Skeletal muscle cell (primary cell): Measurements from ENCODE around the gene FAM124B.
"Not testable (repeated sequence)": the region's sequence is repeated elsewhere in the genome, so short reads cannot be mapped to it uniquely, and the experiment has no call there.

ENCODE experiments used
- DNase-seq: peaks from one replicate; pipeline ENCODE4 v3.0.0-alpha.2; 2010; ENCODE audit warnings: low read depth
- H3K4me3 ChIP-seq: 2 replicates; pipeline ENCODE4 v1.5.1; 2011; ENCODE audit warnings: low read depth, mild to moderate bottlenecking, control low read depth, low read length, moderate library complexity

Gene FAM124B

DNA sequence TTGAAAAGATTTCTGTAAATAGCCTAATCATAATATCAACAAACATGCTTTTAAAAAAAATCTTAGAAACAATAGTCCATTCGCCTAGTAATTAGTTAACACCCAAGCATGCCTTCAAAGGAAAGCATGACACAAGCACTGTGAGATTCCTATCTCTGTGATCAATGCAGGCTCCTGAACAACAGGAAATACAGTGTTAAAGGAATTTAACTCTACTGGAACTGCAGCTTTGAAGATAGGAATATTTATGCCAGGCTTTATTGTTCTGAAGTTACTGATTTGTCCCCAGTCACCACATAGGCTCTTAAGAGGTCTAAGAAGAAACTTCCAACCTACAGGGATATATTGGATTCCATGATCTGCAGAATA is 15.4 kb upstream of the FAM124B start:
- no peak for DNase-seq
- H3K4me3 ChIP-seq = no peak overlapping the region

DNA sequence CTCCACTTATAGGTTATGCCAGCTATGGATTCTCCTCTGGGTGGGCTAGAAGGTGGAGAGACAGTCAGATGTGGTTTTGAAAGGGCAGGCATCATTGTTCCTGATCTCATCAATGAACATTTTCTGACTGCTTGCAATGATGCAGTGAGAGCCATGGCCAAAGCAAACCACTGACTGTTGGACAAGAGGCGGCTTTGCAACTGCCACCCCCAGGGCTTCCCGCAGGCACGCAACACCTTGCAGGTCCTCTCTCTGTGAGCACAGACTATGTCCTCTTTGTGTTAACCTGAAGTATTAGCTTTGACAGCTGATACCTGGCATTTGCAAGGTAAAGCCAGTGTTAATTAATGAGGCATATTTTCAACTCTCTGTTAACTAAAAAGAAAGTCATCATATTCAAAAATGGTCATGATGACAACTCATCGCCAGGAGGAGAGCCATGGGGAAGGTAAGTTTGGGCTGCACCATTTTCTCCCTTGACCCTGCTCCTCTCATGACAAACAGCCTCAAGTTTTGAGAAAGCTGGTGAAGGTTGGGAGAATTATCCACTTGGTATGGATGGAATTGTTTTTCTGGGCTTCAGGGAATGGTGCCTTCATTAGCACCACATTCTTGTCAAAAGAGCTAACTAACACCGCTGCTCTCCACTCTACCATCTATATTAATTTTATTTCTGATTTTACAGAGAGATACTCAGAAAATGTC is 14.9 kb upstream of the FAM124B start:
- no peak overlapping the region for H3K4me3 ChIP-seq
- no peak for DNase-seq

DNA sequence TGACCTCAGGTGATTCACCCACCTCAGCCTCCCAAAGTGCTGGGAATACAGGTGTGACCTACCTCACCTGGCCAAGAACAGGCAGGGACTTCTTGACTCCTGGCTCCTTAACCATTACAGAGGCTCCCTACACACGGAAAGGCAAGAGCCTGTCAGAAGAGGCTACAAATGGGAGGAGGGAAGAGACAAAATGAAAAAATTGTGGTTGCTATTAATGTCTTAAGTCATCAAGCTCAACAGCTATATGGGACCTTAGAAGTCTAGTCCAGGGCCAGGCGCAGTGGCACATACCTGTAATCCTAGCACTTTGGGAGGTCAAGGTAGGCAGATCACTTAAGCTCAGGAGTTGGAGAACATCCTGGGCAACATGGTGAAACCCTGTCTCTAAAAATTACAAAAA is 11.5 kb upstream of the FAM124B start:
- no peak for DNase-seq
- H3K4me3 ChIP-seq = no peak overlapping the region

DNA sequence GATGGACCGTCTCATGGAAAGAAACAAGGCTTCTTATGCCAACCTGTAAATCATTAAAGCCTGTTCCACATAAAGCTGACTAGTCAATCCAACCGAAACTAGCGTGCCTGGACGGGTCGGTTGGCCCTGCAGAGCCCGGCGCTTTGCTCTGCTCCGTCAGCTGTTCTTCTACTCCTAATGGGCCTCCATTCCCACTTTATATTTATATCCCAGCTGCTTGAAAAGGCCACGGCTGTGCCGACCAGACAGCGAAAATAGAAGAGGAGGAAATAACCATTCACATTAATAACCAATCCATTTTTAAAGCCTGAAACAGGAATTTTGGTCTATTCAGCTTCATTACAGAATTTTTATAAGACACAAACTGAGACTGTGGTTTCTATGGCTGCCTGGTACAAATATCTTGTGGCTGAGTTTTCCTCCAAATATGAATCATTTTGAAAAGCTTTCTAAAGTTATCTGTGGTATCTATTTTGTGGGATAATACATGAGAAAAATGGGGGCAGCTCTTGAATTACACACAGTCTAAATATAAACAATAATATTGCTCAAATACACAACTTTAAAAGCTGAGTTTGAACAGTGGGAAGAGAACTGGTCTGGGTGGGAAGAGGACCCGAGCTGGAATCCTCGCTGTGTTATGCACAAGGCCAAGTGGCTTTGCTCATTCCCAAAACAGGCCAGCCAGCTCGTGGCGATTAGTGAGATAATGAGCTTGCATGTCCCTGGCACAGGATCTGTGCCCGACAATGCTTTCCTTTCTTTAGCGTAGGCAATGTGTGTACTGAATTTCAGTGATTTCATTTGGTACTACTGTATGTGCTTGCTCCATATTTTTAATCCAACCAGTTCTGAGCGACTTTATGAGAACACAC is 10.5 kb upstream of the FAM124B start:
- no peak overlapping the region for H3K4me3 ChIP-seq
- DNase-seq = no peak

DNA sequence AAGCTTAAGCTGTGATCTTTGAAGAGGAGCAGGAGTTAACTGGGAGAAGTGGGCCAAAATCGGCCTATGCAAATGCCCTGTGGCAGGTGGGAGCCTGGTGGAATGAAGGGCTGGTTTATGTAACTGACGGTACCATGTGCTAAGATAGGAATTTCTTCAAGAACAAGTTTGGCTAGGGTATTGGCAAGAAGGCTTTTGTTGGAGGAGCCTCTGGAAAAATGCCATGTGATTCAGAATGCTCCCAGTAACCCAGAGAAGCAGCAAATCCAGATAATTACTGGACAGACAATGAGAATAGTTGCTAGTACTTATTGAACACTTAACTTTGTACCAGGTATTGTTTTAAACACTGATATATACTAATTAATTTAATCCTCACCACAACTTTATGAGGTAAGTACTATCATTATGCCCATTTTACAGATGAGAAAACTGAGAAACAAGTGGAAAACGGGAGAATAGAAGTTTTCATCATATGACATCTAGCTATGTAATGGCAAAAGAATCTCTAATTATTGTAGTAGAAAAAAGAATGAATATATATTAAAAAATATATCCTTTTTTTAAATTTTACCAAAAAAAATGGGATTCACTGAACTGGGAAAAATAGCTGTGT is 9.1 kb upstream of the FAM124B start:
- H3K4me3 ChIP-seq = no peak overlapping the region
- DNase-seq = no peak

DNA sequence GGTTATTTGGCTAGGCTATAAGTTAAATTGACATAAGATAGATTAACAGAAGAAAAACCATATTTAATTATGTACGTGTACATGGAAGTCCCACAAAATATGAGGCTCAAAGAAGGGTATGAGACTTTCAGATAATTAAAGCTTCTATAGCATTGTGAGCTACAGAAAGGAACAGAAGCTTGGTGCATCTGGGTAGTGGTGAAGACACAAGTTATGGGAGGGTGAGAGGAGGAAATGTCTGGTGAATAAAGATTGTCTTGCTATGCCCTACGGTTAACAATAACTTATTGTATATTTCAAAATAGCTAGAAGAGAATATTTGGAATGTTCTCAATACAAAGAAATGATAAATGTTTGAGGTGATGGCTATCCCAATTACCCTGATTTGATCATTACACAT is 6.8 kb upstream of the FAM124B start:
- DNase-seq = no peak

DNA sequence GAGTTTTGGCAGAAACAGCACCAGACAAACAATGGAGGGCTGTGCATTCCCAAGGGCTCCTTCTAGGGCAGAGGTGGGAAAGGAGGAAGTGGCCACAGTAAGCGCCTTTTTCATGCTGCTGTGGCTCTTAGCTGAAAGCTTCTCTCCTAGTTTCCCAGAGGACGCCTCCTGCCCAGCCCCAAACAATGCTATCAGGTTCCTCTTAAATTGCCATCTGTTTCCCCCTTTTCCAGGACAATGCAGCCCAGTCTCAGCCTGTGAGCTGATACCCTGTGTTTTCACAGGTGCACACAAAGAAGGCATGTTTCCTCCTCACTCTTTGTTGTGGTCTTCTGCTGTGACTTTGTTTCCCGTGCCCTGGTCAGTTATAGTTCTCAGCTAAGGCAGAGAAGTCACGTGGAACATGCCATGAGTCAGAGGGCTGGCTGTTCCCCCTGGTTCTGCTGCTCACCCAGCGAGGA is 5.4 kb upstream of the FAM124B start:
- no peak for DNase-seq
- H3K4me3 ChIP-seq = no peak overlapping the region

More for the DNA sequence above, 6.8 kb upstream of the FAM124B start:
- no peak overlapping the region for H3K4me3 ChIP-seq

DNA sequence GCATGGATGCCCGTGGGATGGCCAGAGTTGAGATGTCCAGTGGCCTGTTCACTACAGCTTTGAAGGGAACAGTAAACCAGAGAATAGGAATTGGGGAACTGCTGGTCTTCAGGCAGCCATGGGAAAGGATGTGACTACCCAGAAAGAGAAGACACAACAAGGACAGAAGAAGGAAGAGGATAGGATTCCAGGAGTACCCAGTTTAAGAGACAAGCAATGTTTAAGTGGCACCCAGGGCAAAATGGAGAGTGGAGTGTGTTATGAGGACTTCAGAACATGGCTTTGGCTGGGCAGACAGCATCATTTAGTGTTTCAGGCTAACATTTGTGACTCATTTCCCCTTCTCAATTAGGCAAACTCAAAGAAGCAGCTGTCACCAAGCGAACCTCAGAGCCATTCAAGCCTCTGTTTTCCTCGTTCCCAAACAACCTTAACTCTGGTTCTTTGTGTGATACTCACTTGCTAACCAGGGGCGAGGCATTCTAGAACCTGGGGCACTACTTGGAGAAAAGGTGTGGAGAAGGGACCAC is 4.0 kb upstream of the FAM124B start:
- no peak overlapping the region for H3K4me3 ChIP-seq
- DNase-seq = no peak

DNA sequence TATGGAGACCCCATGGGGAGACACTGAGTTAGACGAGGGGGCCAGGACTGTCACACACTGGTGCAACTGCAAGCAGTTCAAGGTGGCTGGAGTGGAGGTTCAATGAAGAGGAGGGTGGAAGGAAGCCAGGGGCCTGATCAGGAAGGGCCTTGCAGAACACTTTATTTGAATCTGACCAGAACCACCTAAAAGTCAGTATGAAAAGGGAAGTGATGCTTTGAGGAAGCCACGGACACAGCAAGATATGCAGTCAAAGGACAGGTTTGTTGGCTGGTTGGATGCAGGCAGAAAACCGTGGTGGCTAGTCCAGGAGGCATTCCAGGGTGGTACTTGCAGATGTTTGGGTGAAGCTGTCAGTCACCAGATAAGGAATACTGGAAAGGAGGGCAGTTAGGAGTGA is 3.5 kb upstream of the FAM124B start:
- no peak overlapping the region for H3K4me3 ChIP-seq
- DNase-seq = no peak

DNA sequence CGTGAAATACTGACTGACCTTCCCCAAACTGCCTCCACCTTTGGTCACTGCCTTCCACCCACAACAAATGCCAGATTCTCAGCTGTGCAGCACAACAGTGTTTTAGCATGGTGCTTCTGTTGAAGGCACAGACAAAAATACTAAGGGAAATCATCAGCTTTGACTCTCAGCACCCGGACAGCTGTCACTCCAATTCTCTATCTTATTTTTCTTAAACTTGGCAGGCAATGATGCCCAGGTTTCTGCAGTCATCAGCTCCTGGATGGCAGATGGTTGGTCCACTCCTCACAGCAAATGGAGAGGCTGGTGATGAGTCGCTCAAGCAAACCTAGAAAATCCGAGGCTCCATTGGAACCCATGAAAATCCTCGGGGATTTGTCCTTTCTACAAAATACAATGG is 2.9 kb upstream of the FAM124B start:
- DNase-seq = no peak
- no peak overlapping the region for H3K4me3 ChIP-seq

DNA sequence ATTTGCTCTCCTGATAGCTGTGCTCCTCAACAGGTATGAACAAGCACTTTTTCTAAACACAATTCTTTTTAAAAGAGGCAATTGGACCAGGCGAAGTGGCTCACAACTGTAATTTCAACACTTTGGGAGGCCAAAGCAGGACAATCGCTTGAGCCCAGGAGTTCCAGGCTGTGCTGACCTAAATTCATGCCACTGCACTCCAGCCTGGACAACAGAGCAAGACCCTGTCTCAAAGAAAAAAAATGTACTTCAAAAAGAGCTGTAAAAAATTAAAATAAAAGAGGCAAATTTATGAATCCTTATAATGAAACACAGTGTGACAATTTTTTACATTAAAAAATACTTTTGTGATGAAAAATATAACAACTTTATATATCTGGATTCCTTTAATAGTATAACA is 1.8 kb upstream of the FAM124B start:
- H3K4me3 ChIP-seq = no peak overlapping the region
- no peak for DNase-seq

DNA sequence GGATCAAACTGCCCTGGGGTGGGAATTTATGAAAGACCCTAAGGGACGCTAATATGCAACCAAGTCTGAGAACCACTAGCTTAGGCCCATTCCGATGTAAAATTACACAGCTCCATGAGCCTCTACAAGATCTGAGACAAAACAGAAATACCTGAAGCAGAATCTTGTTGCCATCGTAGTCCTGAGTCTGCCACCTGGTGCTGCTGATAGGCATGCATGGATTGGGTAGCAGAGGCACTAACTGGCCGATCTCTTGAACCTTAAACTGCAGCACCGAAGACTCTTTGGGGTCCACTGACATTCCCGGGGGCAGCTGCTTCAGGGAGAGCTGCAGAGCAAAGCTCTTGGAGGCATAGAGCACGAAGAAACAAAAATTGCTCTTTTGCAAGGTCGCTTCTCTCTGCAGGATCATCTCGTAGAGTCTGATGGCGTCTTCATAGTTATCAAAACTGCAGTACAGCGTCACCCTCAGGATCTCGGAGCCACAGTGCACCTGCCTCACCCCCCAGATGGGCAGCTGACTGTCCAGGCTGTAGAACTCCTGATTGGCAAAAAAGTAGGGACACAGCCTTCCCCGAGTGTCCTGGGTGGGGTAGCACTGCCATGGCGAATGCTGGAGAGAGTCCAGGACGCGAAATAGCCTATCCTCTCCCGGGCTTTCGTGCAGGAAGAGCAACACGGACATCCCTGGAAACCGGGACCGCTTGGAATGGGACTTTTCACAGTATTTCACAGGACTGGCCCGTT is 848 bp downstream of the FAM124B start:
- no peak for DNase-seq
- no peak overlapping the region for H3K4me3 ChIP-seq

DNA sequence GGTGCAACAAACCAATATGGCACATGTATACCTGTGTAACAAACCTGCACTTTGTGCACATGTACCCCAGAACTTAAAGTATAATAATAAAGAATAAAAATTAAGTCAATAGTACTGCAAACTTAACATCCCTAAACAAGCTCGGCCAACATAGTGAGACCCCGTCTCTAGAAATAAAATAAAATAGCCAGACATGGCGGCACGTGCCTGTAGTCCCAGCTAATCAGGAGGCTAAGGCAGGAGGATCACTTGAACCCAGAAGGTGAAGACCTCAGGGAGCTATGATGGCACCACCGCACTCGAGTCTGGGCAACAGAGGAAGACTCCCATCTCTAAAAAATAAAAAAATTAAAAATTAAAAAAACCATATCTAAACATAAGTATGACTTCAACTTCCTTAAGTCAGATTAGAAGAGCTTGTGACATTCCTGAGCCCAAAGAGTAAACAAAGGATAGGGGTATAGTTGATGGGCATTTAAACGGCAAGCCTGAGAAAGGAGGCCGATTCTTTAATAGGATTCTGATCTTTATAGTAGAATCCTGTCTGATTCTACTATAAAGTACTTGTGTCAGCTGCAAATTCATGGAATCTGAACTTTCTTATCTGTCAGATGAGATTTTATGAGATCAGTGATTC is 1.6 kb downstream of the FAM124B start:
- no peak overlapping the region for H3K4me3 ChIP-seq
- no peak for DNase-seq

DNA sequence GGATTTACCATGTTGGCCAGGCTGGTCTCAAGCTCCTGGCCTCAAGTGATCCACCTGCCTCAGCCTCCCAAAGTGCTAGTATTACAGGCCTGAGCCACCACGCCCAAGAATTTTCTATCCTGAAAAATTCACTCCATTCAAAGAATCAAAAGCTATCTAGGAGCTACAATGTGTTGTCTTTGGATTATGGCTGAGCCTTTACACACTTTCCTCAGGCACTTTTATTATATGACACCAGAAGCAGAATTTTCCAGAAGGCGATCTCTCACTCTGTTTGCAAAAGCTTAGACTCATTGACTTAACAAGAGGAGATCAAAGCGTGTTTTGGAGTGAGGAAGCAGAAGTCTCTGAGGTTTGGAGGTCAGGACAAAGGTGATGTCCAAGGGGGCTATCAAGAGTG is 3.6 kb downstream of the FAM124B start:
- H3K4me3 ChIP-seq = no peak overlapping the region
- DNase-seq = no peak

DNA sequence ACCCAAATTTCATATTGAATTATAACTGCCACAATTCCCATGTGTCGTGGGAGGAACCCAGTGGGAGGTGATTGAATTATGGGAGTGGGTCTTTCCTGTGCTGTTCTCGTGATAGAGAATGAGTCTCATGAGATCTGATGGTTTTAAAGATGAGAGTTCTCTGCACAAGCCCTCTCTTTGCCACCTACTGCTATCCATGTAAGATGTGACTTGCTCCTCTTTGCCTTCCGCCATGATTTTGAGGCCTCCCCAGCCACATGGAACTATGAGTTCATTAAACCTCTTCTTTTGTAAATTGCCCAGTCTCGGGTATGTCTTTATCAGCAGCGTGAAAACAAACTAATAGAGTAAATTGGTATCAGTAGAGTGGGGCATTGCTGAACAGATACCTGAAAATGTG is 4.8 kb downstream of the FAM124B start:
- H3K4me3 ChIP-seq, DNase-seq: not testable (repeated sequence)

DNA sequence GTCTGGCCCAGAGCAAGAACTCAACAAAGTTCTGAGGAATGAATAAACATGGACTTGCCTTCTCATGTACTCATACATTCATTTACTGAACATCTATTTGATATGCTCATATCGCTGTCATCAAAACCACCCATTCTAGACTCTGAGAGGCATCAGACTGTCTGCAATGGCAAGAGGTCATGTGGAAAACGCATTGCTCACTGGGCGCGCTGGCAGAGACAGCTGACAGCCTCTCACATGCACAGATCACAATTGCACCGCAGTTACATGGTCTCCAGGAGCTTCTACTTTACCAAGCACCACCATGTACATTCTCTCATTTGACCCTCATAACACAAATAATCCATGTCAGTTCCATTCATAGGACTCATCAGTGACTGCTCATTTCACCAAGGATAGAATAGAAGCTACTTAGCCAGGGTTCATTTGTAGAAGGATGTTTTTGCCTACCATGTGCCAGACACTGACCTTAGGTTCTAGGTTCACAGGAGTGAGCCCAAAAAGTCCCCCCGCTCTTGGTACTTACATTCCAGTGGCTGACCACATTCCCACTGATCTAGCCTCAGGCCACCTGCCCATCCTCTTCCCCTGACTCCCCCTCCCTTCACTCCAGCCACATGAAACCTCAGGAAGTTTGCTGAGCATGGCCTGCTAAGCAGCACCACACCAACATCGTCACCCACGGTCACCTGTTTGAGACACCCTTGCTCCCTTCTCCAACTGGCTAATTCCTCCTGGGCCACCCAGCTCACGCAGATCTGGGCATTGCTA is 6.1 kb downstream of the FAM124B start:
- no peak for DNase-seq
- H3K4me3 ChIP-seq = no peak overlapping the region

DNA sequence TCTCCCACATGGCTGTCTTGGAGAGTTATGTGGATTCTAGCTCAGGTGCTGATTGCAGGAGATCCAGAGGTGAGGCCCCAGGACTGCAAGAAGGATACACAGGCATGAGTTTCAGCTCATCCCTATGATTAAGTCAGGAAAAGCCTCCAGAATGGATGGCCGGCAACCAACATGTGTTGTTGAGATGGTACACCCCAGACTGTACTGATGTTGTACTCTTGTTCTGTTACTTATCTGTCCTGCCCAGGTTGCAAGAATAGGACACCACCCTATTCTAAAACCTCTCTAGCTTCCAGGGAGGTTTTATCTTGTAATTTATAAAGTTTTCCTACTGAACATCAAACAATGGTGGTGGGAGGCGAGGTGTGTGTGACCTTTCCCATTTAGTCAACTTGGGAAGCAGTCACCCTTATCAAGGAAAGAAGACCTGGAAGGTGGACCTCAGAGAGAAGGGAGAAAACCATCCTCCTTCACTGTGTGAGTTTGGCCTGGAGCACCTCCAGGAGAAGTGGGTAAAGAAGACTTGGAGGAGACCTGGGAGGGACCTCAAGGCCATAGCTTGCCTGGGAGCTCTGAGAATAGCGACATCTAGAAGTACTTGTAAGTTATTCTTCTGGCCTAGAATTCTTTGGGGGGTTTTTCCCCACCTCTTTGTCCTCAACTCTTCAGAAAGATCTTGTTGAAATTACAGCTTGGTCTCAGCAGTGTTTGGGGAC is 8.6 kb downstream of the FAM124B start:
- H3K4me3 ChIP-seq = no peak overlapping the region
- DNase-seq = no peak

DNA sequence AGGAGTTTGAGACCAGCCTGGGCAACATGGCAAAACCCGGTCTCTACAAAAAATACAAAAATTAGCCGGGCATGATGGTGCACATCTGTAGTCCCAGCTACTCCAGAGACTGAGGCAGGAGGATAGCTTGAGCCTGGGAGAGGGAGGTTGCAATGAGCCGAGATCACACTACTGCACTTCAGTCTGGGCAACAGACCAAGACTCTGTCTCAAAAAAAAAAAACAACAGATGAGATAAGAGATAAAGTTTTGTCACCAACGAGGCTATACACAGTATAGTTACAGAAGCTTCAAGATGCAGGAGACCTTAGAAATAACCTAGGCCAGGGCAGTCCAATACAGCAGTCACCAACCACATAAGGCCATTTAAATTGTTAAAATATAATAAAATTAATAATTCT is 9.4 kb downstream of the FAM124B start:
- no peak for DNase-seq
- H3K4me3 ChIP-seq = no peak overlapping the region
